ENCODE data around the gene MBL2. TPM values are rescaled to one million over a fixed set of nuclear protein-coding genes. Genes with fewer than 3 reads are reported as not detected.

Gene MBL2
- total and polyA plus RNA-seq, 2 donors, result 0.05 to 0.09 TPM

GRCh38 chr10:52776471-52776903, 3.9 kb upstream of the MBL2 start:
- H3K9me3 ChIP-seq (ENCODE audit: control insufficient read depth in 2 of 2, insufficient read depth in 1 of 2, low read length in 1 of 2), result peaks cover 0 to 8% of the 10 kb centered on the region in 2 donors

DNA sequence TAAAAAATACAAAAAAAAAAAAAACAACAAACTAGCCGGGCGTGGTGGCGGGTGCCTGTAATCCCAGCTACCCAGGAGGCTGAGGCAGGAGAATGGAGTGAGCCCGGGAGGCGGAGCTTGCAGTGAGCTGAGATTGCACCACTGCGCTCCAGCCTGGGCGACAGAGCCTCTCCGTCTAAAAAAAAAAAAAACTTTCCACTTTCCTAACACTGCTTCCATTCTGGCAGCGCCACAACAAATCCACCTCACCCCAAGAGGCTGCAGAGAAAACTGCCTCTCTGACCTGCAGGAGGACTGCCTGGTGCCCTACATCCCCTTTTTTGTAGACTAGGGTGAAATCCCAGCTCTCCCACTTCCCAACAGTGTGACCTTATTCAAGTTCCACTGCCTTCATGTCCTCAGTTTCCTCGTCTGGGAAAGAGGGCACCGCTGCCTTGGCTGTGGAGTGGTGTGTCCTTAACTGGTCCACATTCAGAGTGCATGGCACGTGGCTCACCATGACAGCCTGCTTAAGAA, 2.6 kb upstream of the MBL2 start:
- no peak overlapping the region for H3K4me3 ChIP-seq (ENCODE audit: low read length in 2 of 2)
- peaks cover 0 to 2% of the 10 kb centered on the region in 2 donors for H3K27me3 ChIP-seq (ENCODE audit: control insufficient read depth in 2 of 2, insufficient read depth in 1 of 2, low read length in 1 of 2)
- H3K27ac ChIP-seq (ENCODE audit: low read depth in 1 of 2, low read length in 1 of 2), result no peak overlapping the region
- peaks cover 14 to 43% of the 10 kb centered on the region in 2 donors for H3K4me1 ChIP-seq (ENCODE audit: control insufficient read depth in 2 of 2, insufficient read depth in 2 of 2, low read length in 2 of 2)
- DNase-seq (ENCODE audit: low read depth in 6 of 9, low spot score in 9 of 9), result no peak
- H3K9me3 ChIP-seq (ENCODE audit: control insufficient read depth in 2 of 2, insufficient read depth in 1 of 2, low read length in 1 of 2), result peaks cover 0 to 8% of the 10 kb centered on the region in 2 donors
- 94% methylated on average over 12 of the region's 12 CpGs for WGBS
- H3K36me3 ChIP-seq (ENCODE audit: control insufficient read depth in 2 of 2, insufficient read depth in 2 of 2, low read length in 1 of 2), result no peaks in the 10 kb centered on the region

More at GRCh38 chr10:52776471-52776903, 3.9 kb upstream of the MBL2 start:
- no peak overlapping the region for H3K27ac ChIP-seq (ENCODE audit: low read depth in 1 of 2, low read length in 1 of 2)
- H3K4me3 ChIP-seq (ENCODE audit: low read length in 2 of 2), result no peak overlapping the region
- peaks cover 0 to 2% of the 10 kb centered on the region in 2 donors for H3K27me3 ChIP-seq (ENCODE audit: control insufficient read depth in 2 of 2, insufficient read depth in 1 of 2, low read length in 1 of 2)
- H3K4me1 ChIP-seq (ENCODE audit: control insufficient read depth in 2 of 2, insufficient read depth in 2 of 2, low read length in 2 of 2), result peaks cover 14 to 52% of the 10 kb centered on the region in 2 donors
- WGBS, result 0% methylated on average over 1 of the region's 1 CpG
- DNase-seq (ENCODE audit: low read depth in 6 of 9, low spot score in 9 of 9), result no peak
- no peaks in the 10 kb centered on the region for H3K36me3 ChIP-seq (ENCODE audit: control insufficient read depth in 2 of 2, insufficient read depth in 2 of 2, low read length in 1 of 2)

GRCh38 chr10:52774600-52775106, 2.1 kb upstream of the MBL2 start:
- no peak for DNase-seq (ENCODE audit: low read depth in 6 of 9, low spot score in 9 of 9)
- no peak overlapping the region for H3K27ac ChIP-seq (ENCODE audit: low read depth in 1 of 2, low read length in 1 of 2)
- no peak overlapping the region for H3K4me3 ChIP-seq (ENCODE audit: low read length in 2 of 2)
- WGBS, result 92% methylated on average over 8 of the region's 8 CpGs
- peaks cover 13 to 38% of the 10 kb centered on the region in 2 donors for H3K4me1 ChIP-seq (ENCODE audit: control insufficient read depth in 2 of 2, insufficient read depth in 2 of 2, low read length in 2 of 2)
- peaks cover 0 to 2% of the 10 kb centered on the region in 2 donors for H3K27me3 ChIP-seq (ENCODE audit: control insufficient read depth in 2 of 2, insufficient read depth in 1 of 2, low read length in 1 of 2)
- H3K9me3 ChIP-seq (ENCODE audit: control insufficient read depth in 2 of 2, insufficient read depth in 1 of 2, low read length in 1 of 2), result peaks cover 0 to 8% of the 10 kb centered on the region in 2 donors
- H3K36me3 ChIP-seq (ENCODE audit: control insufficient read depth in 2 of 2, insufficient read depth in 2 of 2, low read length in 1 of 2), result no peaks in the 10 kb centered on the region

DNA sequence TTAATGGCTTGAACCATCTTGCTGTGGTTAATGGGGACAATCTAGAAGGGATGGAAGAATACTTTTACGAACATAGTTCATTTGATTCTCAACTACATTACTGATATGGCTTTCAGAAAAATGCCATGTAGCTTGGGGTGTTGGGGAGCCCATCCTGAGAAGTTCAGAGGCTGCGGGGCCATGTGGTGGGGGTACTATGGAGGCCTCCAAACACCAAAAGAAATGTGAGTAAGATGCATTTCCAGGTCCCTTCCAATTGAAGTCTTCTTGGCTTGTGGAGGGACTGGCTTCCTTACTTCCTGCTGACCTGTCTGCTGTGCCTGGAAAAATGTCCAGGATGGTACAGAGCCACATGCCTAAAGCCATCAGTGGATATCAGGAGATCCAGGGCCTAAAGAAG, 1.6 kb upstream of the MBL2 start:
- no peaks in the 10 kb centered on the region for H3K36me3 ChIP-seq (ENCODE audit: control insufficient read depth in 2 of 2, insufficient read depth in 2 of 2, low read length in 1 of 2)
- peaks cover 0 to 2% of the 10 kb centered on the region in 2 donors for H3K27me3 ChIP-seq (ENCODE audit: control insufficient read depth in 2 of 2, insufficient read depth in 1 of 2, low read length in 1 of 2)
- peaks cover 0 to 8% of the 10 kb centered on the region in 2 donors for H3K9me3 ChIP-seq (ENCODE audit: control insufficient read depth in 2 of 2, insufficient read depth in 1 of 2, low read length in 1 of 2)
- peaks cover 13 to 33% of the 10 kb centered on the region in 2 donors for H3K4me1 ChIP-seq (ENCODE audit: control insufficient read depth in 2 of 2, insufficient read depth in 2 of 2, low read length in 2 of 2)
- H3K27ac ChIP-seq (ENCODE audit: low read depth in 1 of 2, low read length in 1 of 2), result no peak overlapping the region
- H3K4me3 ChIP-seq (ENCODE audit: low read length in 2 of 2), result no peak overlapping the region
- DNase-seq (ENCODE audit: low read depth in 6 of 9, low spot score in 9 of 9), result no peak
- WGBS, result 98% methylated on average over 2 of the region's 2 CpGs

GRCh38 chr10:52771534-52772445, 794 bp downstream of the MBL2 start:
- Histone ChIP-seq H3K9me3 (ENCODE audit: control insufficient read depth in 2 of 2, insufficient read depth in 1 of 2, low read length in 1 of 2) (no peaks in the 10 kb centered on the region), H3K27me3 (ENCODE audit: control insufficient read depth in 2 of 2, insufficient read depth in 1 of 2, low read length in 1 of 2) (no peaks in the 10 kb centered on the region), H3K4me1 (ENCODE audit: control insufficient read depth in 2 of 2, insufficient read depth in 2 of 2, low read length in 2 of 2) (peaks cover 5 to 12% of the 10 kb centered on the region in 2 donors), H3K4me3 (ENCODE audit: low read length in 2 of 2) (no peak overlapping the region), H3K36me3 (ENCODE audit: control insufficient read depth in 2 of 2, insufficient read depth in 2 of 2, low read length in 1 of 2) (no peaks in the 10 kb centered on the region), H3K27ac (ENCODE audit: low read depth in 1 of 2, low read length in 1 of 2) (no peak overlapping the region)
- DNase-seq (ENCODE audit: low read depth in 6 of 9, low spot score in 9 of 9), result no peak
- WGBS, result 74% methylated on average over 8 of the region's 8 CpGs

DNA sequence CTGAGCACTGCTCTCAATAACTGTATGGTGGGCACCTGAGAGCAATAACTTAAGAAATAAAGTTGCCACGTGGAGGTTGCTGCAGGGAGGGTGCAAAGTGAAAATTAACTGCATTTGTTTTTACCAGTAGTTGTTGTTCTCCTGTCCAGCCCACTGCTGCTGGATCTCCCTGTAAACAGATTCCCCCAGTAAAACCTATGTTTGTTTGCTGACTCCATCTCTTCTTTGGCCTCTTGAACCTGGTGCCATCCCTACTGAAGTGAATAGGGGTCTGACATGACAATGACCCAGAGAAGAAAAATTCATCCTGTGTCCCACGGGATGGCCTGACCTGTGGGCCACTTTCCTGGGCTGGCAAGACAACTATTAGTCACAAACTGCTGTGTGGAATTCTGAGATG, 1.7 kb downstream of the MBL2 start:
- Histone ChIP-seq H3K4me1 (ENCODE audit: control insufficient read depth in 2 of 2, insufficient read depth in 2 of 2, low read length in 2 of 2) (peaks cover 5 to 11% of the 10 kb centered on the region in 2 donors), H3K36me3 (ENCODE audit: control insufficient read depth in 2 of 2, insufficient read depth in 2 of 2, low read length in 1 of 2) (no peaks in the 10 kb centered on the region), H3K4me3 (ENCODE audit: low read length in 2 of 2) (no peak overlapping the region), H3K9me3 (ENCODE audit: control insufficient read depth in 2 of 2, insufficient read depth in 1 of 2, low read length in 1 of 2) (no peaks in the 10 kb centered on the region), H3K27me3 (ENCODE audit: control insufficient read depth in 2 of 2, insufficient read depth in 1 of 2, low read length in 1 of 2) (no peaks in the 10 kb centered on the region), H3K27ac (ENCODE audit: low read depth in 1 of 2, low read length in 1 of 2) (no peak overlapping the region)
- 67% methylated on average over 2 of the region's 2 CpGs for WGBS
- DNase-seq (ENCODE audit: low read depth in 6 of 9, low spot score in 9 of 9), result no peak

- H3K4me3 ChIP-seq (ENCODE audit: low read length in 2 of 2), result no peak overlapping the region
- no peaks in the 10 kb centered on the region for H3K9me3 ChIP-seq (ENCODE audit: control insufficient read depth in 2 of 2, insufficient read depth in 1 of 2, low read length in 1 of 2)
- H3K4me1 ChIP-seq (ENCODE audit: control insufficient read depth in 2 of 2, insufficient read depth in 2 of 2, low read length in 2 of 2), result peaks cover 5 to 11% of the 10 kb centered on the region in 2 donors
- no peaks in the 10 kb centered on the region for H3K27me3 ChIP-seq (ENCODE audit: control insufficient read depth in 2 of 2, insufficient read depth in 1 of 2, low read length in 1 of 2)
- no peak overlapping the region for H3K27ac ChIP-seq (ENCODE audit: low read depth in 1 of 2, low read length in 1 of 2)
- DNase-seq (ENCODE audit: low read depth in 6 of 9, low spot score in 9 of 9), result no peak
- no peaks in the 10 kb centered on the region for H3K36me3 ChIP-seq (ENCODE audit: control insufficient read depth in 2 of 2, insufficient read depth in 2 of 2, low read length in 1 of 2)
- over 99% methylated on average over 2 of the region's 2 CpGs for WGBS
Measured at GRCh38 chr10:52769966-52770365, 2.6 kb downstream of the MBL2 start.

- H3K4me1 ChIP-seq (ENCODE audit: control insufficient read depth in 2 of 2, insufficient read depth in 2 of 2, low read length in 2 of 2), result peaks cover 5 to 11% of the 10 kb centered on the region in 2 donors
- H3K27me3 ChIP-seq (ENCODE audit: control insufficient read depth in 2 of 2, insufficient read depth in 1 of 2, low read length in 1 of 2), result no peaks in the 10 kb centered on the region
- no peaks in the 10 kb centered on the region for H3K9me3 ChIP-seq (ENCODE audit: control insufficient read depth in 2 of 2, insufficient read depth in 1 of 2, low read length in 1 of 2)
- no peak for DNase-seq (ENCODE audit: low read depth in 6 of 9, low spot score in 9 of 9)
- 90% methylated on average over 3 of the region's 3 CpGs for WGBS
- H3K36me3 ChIP-seq (ENCODE audit: control insufficient read depth in 2 of 2, insufficient read depth in 2 of 2, low read length in 1 of 2), result no peaks in the 10 kb centered on the region
- no peak overlapping the region for H3K4me3 ChIP-seq (ENCODE audit: low read length in 2 of 2)
- no peak overlapping the region for H3K27ac ChIP-seq (ENCODE audit: low read depth in 1 of 2, low read length in 1 of 2)
Measured at GRCh38 chr10:52768001-52768532, 4.5 kb downstream of the MBL2 start.

GRCh38 chr10:52762088-52762487, 10.5 kb downstream of the MBL2 start:
- no peak overlapping the region for H3K27ac ChIP-seq (ENCODE audit: low read depth in 1 of 2, low read length in 1 of 2)
- WGBS, result 94% methylated on average over 5 of the region's 5 CpGs

More at GRCh38 chr10:52762088-52762487, 10.5 kb downstream of the MBL2 start:
- no peak for DNase-seq (ENCODE audit: low read depth in 6 of 9, low spot score in 9 of 9)
- Histone ChIP-seq H3K4me3 (ENCODE audit: low read length in 2 of 2) (no peak overlapping the region), H3K4me1 (ENCODE audit: control insufficient read depth in 2 of 2, insufficient read depth in 2 of 2, low read length in 2 of 2) (no peaks in the 10 kb centered on the region), H3K27me3 (ENCODE audit: control insufficient read depth in 2 of 2, insufficient read depth in 1 of 2, low read length in 1 of 2) (no peaks in the 10 kb centered on the region), H3K36me3 (ENCODE audit: control insufficient read depth in 2 of 2, insufficient read depth in 2 of 2, low read length in 1 of 2) (no peaks in the 10 kb centered on the region), H3K9me3 (ENCODE audit: control insufficient read depth in 2 of 2, insufficient read depth in 1 of 2, low read length in 1 of 2) (no peaks in the 10 kb centered on the region)

Data from thymus (tissue), 11 donors.